Astrocyte of the spinal cord (primary cell): ENCODE measurements around the gene PROM2.

Experiments
- DNase-seq: peaks from one replicate; pipeline ENCODE4 v3.0.0; 2011; ENCODE audit warnings: low read depth, low spot score
- H3K4me3 ChIP-seq: 2 replicates; pipeline ENCODE4 v1.5.1; 2011; ENCODE audit warnings: low read depth, mild to moderate bottlenecking, low read length, moderate library complexity
- CTCF ChIP-seq: IDR thresholded peaks from 2 replicates; pipeline ENCODE4 v1.5.1; 2012; ENCODE audit warnings: low read depth, mild to moderate bottlenecking, low read length, inconsistent platforms
- in situ Hi-C: cut with HindIII; loops from 2 replicates; pipeline ENCODE4 v1.10.0; 2017; ENCODE audit warnings: low sequenced_read_pairs

PROM2 gene

GRCh38 chr2:95262896-95263542 lies 11.2 kb upstream of the PROM2 start:
- in situ Hi-C loops: no loop called here
- no peak for TF ChIP-seq CTCF
- DNase-seq: no peak
- no peak overlapping the region for H3K4me3 ChIP-seq

GRCh38 chr2:95264624-95265023 lies 9.6 kb upstream of the PROM2 start:
- no peak overlapping the region for H3K4me3 ChIP-seq
- in situ Hi-C loops: no loop called here
- no peak for TF ChIP-seq CTCF
- DNase-seq: no peak

GRCh38 chr2:95265182-95265581 lies 9.1 kb upstream of the PROM2 start:
- no peak overlapping the region for H3K4me3 ChIP-seq
- no peak for DNase-seq
- TF ChIP-seq CTCF: no peak
- in situ Hi-C loops: no loop called here

GRCh38 chr2:95266781-95267430 lies 7.3 kb upstream of the PROM2 start:
- no peak for TF ChIP-seq CTCF
- in situ Hi-C loops: no loop called here
- no peak overlapping the region for H3K4me3 ChIP-seq
- no peak for DNase-seq

GRCh38 chr2:95267458-95268210 lies 6.6 kb upstream of the PROM2 start:
- H3K4me3 ChIP-seq: no peak overlapping the region
- TF ChIP-seq CTCF: no peak
- in situ Hi-C loops: no loop called here
- peak; percentile 22 for DNase-seq

GRCh38 chr2:95268211-95269035 lies 5.8 kb upstream of the PROM2 start:
- H3K4me3 ChIP-seq: no peak overlapping the region
- no peak for TF ChIP-seq CTCF
- in situ Hi-C loops: no loop called here
- DNase-seq: no peak
